Small intestine (tissue), 7 donors: Measurements from ENCODE around the gene RAD23B. TPM values are rescaled to one million over a fixed set of nuclear protein-coding genes. Genes with fewer than 3 reads are reported as not detected.

Experiments used
- DNase-seq, 2 donors: peaks; one replicate each; pipeline versions ENCODE4 v3.0.0 to v3.0.0-alpha.2; 2013
- FAIRE-seq: peaks from 2 replicates; lab custom pipeline; 2012; peaks lifted over from hg19 to GRCh38; lab: Jason Lieb, UNC
- H3K27ac ChIP-seq, 3 donors: one replicate each; pipeline ENCODE4 v1.5.1; 2013; ENCODE audit warnings: low read length in 2 of 3, mild to moderate bottlenecking in 2 of 3, control low read depth in 1 of 3, inconsistent platforms in 1 of 3, low read depth in 1 of 3, moderate library complexity in 1 of 3
- H3K27me3 ChIP-seq, 3 donors: one replicate each; pipeline ENCODE4 v1.6.1; 2013; ENCODE audit warnings: low read length in 3 of 3, inconsistent platforms in 1 of 3; ENCODE audit not compliant: control insufficient read depth in 3 of 3, insufficient read depth in 3 of 3
- H3K36me3 ChIP-seq, 3 donors: one replicate each; pipeline ENCODE4 v1.6.1; 2013; ENCODE audit warnings: low read length in 3 of 3, inconsistent platforms in 1 of 3, low read depth in 1 of 3, mild to moderate bottlenecking in 1 of 3, moderate library complexity in 1 of 3; ENCODE audit not compliant: control insufficient read depth in 3 of 3, insufficient read depth in 2 of 3
- H3K4me1 ChIP-seq, 3 donors: one replicate each; pipeline ENCODE4 v1.6.1; 2013; ENCODE audit warnings: low read length in 2 of 3, inconsistent platforms in 1 of 3, low read depth in 1 of 3, mild to moderate bottlenecking in 1 of 3, moderate library complexity in 1 of 3; ENCODE audit not compliant: control insufficient read depth in 3 of 3, insufficient read depth in 2 of 3
- H3K4me3 ChIP-seq, 3 donors: one replicate each; pipeline ENCODE4 v1.5.1; 2013; ENCODE audit warnings: low read length in 3 of 3, control low read depth in 1 of 3, inconsistent platforms in 1 of 3, low read depth in 1 of 3, mild to moderate bottlenecking in 1 of 3, moderate library complexity in 1 of 3
- H3K9me3 ChIP-seq, 2 donors: one replicate each; pipeline ENCODE4 v1.6.1; 2013; ENCODE audit warnings: low read depth in 1 of 2, low read length in 1 of 2; ENCODE audit not compliant: control insufficient read depth in 2 of 2, insufficient read depth in 1 of 2
- WGBS, 3 donors: extraction: QIAGEN DNeasy Blood & Tissue Kit; methylation state at CpG; one replicate each; pipeline ENCODE4 v1.1.7; 2013; 5-methylcytosine and 5-hydroxymethylcytosine counted together
- polyA plus RNA-seq, 4 donors: library from polyadenylated mRNA; stranded (reverse) in 3 of 4; unstranded in 1 of 4; fragments of 200-250 nt in 3 of 4; fragments of 120-200 nt in 1 of 4; gene quantifications; one replicate each; pipeline versions ENCODE4 v1.2.1 to v1.2.3, GENCODE V29; 2013
- donor health status: healthy with polysubstance abuse.
- donor health status: control.
- donor health status: control.
- donor health status: Bipolar disorder and iron deficiency.
- donor health status: healthy.

RAD23B gene
- polyA plus RNA-seq, 4 donors: 49.4 to 91.2 (median 56.8) TPM

DNA sequence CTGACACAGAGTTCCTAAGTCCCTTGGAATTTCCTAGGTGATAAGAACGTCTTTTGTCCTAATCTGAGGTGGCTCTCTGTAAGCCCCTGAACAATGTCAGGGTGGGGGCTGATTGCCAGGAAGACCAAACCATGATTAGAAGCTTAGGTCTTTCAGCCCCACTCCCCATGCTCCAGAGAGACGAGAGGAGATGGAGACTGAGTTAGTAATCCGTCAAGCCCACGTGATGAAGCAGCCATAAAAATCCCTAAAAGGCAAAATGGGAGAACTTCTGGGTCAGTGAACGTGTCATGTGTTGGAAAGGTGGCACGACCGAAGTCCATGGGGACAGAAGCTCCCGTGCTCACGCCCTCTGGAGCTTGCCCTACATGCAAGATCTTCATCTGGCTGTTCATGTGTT is 85.6 kb downstream of the RAD23B start:
- Histone ChIP-seq H3K9me3 (no peaks in the 10 kb centered on the region), H3K36me3 (no peaks in the 10 kb centered on the region), H3K27me3 (no peaks in the 10 kb centered on the region), H3K4me1 (peaks cover 0 to 13% (median 0%) of the 10 kb centered on the region in 3 donors), H3K4me3 (no peak overlapping the region), H3K27ac (peak overlapping the region in 1 of 3 donors; percentile 73)
- no peak for FAIRE-seq
- WGBS, 3 donors: 14 to 51% (median 30%) methylated on average over 9 of the region's 9 CpGs
- peak; percentile 83 to 85 for DNase-seq

DNA sequence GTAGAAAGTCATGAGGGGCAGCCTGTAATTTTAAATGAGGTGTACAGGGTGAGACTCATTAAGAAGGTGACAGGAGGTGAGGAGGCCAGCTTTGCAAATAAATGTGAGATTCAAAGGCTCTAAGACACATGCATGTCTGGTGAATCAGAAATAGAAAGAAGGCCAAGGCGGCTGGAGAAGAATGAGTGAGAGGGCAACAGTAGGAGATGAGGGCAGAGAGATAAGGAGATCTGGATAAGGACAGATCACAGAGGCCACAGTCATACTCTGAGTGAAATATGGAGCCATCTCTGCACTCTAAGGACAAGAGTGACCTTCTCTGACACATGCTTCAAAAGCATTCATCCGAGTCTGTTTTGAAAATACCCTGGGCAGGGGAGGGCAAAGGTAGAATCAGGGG is 90.7 kb downstream of the RAD23B start:
- no peak for FAIRE-seq
- DNase-seq: no peak
- WGBS, 3 donors: 55 to 57% (median 57%) methylated on average over 2 of the region's 2 CpGs

GRCh38 chr9:107375001-107375400 is 91.9 kb downstream of the RAD23B start:
- Histone ChIP-seq H3K4me1 (peaks cover 0 to 4% (median 0%) of the 10 kb centered on the region in 3 donors), H3K27me3 (no peaks in the 10 kb centered on the region), H3K4me3 (no peak overlapping the region), H3K27ac (no peak overlapping the region), H3K36me3 (no peaks in the 10 kb centered on the region), H3K9me3 (no peaks in the 10 kb centered on the region)
- 49 to 75% (median 58%) methylated on average over 3 of the region's 3 CpGs for WGBS, 3 donors
- DNase-seq (no peak), FAIRE-seq (no peak)

More for the DNA sequence above, 90.7 kb downstream of the RAD23B start:
- H3K4me1 ChIP-seq: peaks cover 0 to 9% (median 0%) of the 10 kb centered on the region in 3 donors
- no peaks in the 10 kb centered on the region for H3K27me3 ChIP-seq
- no peak overlapping the region for H3K4me3 ChIP-seq
- no peak overlapping the region for H3K27ac ChIP-seq
- no peaks in the 10 kb centered on the region for H3K9me3 ChIP-seq
- no peaks in the 10 kb centered on the region for H3K36me3 ChIP-seq

DNA sequence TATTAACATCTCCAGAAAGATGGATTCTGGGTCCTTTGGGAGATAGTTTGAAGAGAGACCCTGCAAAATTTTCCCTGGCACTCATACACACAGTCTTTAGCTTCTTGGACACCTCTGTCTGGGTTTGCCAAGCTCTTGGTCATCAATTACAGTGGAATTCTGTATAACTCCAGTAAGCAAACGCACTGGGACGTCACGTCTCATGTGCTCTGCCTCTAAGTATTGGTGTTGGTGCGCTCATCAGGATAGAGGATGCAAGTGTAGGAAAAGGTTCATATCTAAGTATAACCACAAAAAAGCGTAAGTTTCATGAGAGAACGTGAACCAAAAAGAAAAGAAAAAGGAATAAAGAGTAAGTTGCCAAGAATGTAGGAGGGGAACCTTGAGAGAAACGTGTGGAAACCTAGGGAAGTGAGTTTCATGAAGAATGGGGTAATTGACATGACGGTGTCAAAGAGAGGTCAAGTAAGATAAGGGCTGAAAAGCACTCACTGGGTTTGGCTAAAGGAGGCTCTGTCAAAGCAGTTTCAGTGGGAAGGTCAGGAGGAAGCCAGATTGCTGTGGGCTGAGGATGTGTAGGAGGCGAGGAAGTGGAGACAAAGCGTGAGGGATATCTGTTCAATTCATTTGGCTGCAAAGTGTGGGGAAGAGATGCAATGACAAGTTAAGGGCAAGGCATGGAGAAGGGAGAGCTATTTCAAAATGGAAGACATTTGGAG is 92.7 kb downstream of the RAD23B start:
- FAIRE-seq: no peak
- no peak overlapping the region for H3K27ac ChIP-seq
- no peaks in the 10 kb centered on the region for H3K9me3 ChIP-seq
- no peaks in the 10 kb centered on the region for H3K27me3 ChIP-seq
- H3K36me3 ChIP-seq: no peaks in the 10 kb centered on the region
- no peak overlapping the region for H3K4me3 ChIP-seq
- 54 to 62% (median 57%) methylated on average over 10 of the region's 10 CpGs for WGBS, 3 donors
- peak in 1 of 2 donors; percentile 29 for DNase-seq
- peaks cover 0 to 4% (median 0%) of the 10 kb centered on the region in 3 donors for H3K4me1 ChIP-seq

GRCh38 chr9:107378006-107378405 is 94.9 kb downstream of the RAD23B start:
- Histone ChIP-seq H3K4me3 (no peak overlapping the region), H3K27ac (no peak overlapping the region), H3K4me1 (peaks cover 0 to 4% (median 0%) of the 10 kb centered on the region in 3 donors), H3K9me3 (no peaks in the 10 kb centered on the region), H3K27me3 (no peaks in the 10 kb centered on the region), H3K36me3 (no peaks in the 10 kb centered on the region)
- DNase-seq (no peak), FAIRE-seq (no peak)
- WGBS, 3 donors: 83 to 93% (median 84%) methylated on average over 2 of the region's 2 CpGs

Other genes with a start within 250 kb of the RAD23B start
- 100 to 1,000 TPM in 1 of 4 donors, 10 to 100 TPM in 3; 63.4 to 122 (median 86.3) TPM for gene KLF4, start 206.5 kb downstream of the RAD23B start, polyA plus RNA-seq